ENCODE data around the gene CYFIP1. TPM values are rescaled to one million over a fixed set of nuclear protein-coding genes. Genes with fewer than 3 reads are reported as not detected.

CYFIP1 gene
- total RNA-seq, 1 experiment from 2014 or later, result 143 TPM

GRCh38 chr15:22851513-22851912, 128.7 kb downstream of the CYFIP1 start (continued):
- TF ChIP-seq TCF7L2 (IDR thresholded peaks at IDR 0.05; ENCODE audit: borderline replicate concordance, extremely low read depth, insufficient read depth, insufficient read length) (no peak), CEBPB (IDR thresholded peaks at IDR 0.05; ENCODE audit: low read depth) (no peak)

GRCh38 chr15:22850055-22850454, 130.1 kb downstream of the CYFIP1 start:
- no peak overlapping the region for H3K4me2 ChIP-seq (ENCODE audit: low read length)
- H4K20me1 ChIP-seq (ENCODE audit: insufficient read depth), result no peaks in the 10 kb centered on the region
- H3K9me2 ChIP-seq (ENCODE audit: insufficient read depth), result no peaks in the 10 kb centered on the region
- H3K9ac ChIP-seq (ENCODE audit: low read length), result no peak overlapping the region
- no peak overlapping the region for H2AFZ ChIP-seq (ENCODE audit: low read depth, low read length, poor library complexity, severe bottlenecking)
- CTCF ChIA-PET, result no interaction called here
- intact Hi-C loops (cut with micrococcal nuclease), result no loop called here
- POLR2A ChIA-PET, result no interaction called here
- no peaks in the 10 kb centered on the region; a peak in 1 of 4 replicates for H3K4me1 ChIP-seq (ENCODE audit: control insufficient read depth in 1 of 2, insufficient read depth in 2 of 2, low read length in 2 of 2)
- H3K27me3 ChIP-seq (ENCODE audit: insufficient read depth, low read length), result no peaks in the 10 kb centered on the region
- BruUV-seq (replicated peaks), result no TSS peak
- ATAC-seq, result no peak
- peaks cover 82% of the 10 kb centered on the region for H3K79me2 ChIP-seq (ENCODE audit: insufficient read depth, low read length)
- no peaks in the 10 kb centered on the region for H3K9me3 ChIP-seq (ENCODE audit: control insufficient read depth in 1 of 2, insufficient read depth in 1 of 2, low read depth in 1 of 2, low read length in 2 of 2)
- peaks cover 21 to 26% of the 10 kb centered on the region in 2 experiments; a peak in 3 of 4 replicates for H3K36me3 ChIP-seq (ENCODE audit: control insufficient read depth in 1 of 2, insufficient read depth in 2 of 2, low read length in 2 of 2)
- no peak overlapping the region for H3K4me3 ChIP-seq (replicated peaks in 1 of 2; ENCODE audit: low read depth in 1 of 2, low read length in 2 of 2)
- RAD21 ChIA-PET (ENCODE audit: low non-redundant PET in 1 of 2, low total read pairs in 2 of 2, uncharacterized antibody in 2 of 2, unreplicated experiment in 2 of 2), result no interaction called here
- DNase-seq (ENCODE audit: low read depth, low spot score), result no peak
- no peak overlapping the region for H3K27ac ChIP-seq (ENCODE audit: low read depth, low read length)
- no peak for TF ChIP-seq SP1 (IDR thresholded peaks at IDR 0.05; ENCODE audit: low read depth)
- no peak for TF ChIP-seq EZH2phosphoT487 (IDR thresholded peaks at IDR 0.05; ENCODE audit: borderline replicate concordance)
- no peak for TF ChIP-seq ELF1 (IDR thresholded peaks at IDR 0.05; ENCODE audit: borderline replicate concordance, low read depth)
- no peak for TF ChIP-seq ATF3 (IDR thresholded peaks at IDR 0.05)
- TF ChIP-seq EGR1 (IDR thresholded peaks at IDR 0.05; ENCODE audit: low read depth), result no peak
- no peak for TF ChIP-seq SIN3A (IDR thresholded peaks at IDR 0.05; ENCODE audit: low read depth)
- TF ChIP-seq EZH2 (IDR thresholded peaks at IDR 0.05), result no peak
- TF ChIP-seq YY1 (IDR thresholded peaks at IDR 0.05; ENCODE audit: extremely low read depth, insufficient replicate concordance, low read depth, low read length), result no peak
- TF ChIP-seq ZFX (IDR thresholded peaks at IDR 0.05), result no peak
- no peak for TF ChIP-seq TCF7L2 (IDR thresholded peaks at IDR 0.05; ENCODE audit: borderline replicate concordance, extremely low read depth, insufficient read depth, insufficient read length)
- no peak for TF ChIP-seq JUND (IDR thresholded peaks at IDR 0.05)
- no peak for TF ChIP-seq ZBTB33 (IDR thresholded peaks at IDR 0.05; ENCODE audit: extremely low read depth, insufficient replicate concordance, low read length)
- no peak for TF ChIP-seq FOSL1 (IDR thresholded peaks at IDR 0.05; ENCODE audit: low read depth)
- TF ChIP-seq CEBPB (IDR thresholded peaks at IDR 0.05; ENCODE audit: low read depth), result no peak
- TF ChIP-seq MAX (IDR thresholded peaks at IDR 0.05), result no peak
- no peak for TF ChIP-seq CTCF (IDR thresholded peaks at IDR 0.05 in 2 of 3, conservative IDR thresholded peaks at IDR 0.05 in 1 of 3; ENCODE audit: borderline replicate concordance in 1 of 3, insufficient read depth in 1 of 3, low read depth in 2 of 3, low read length in 2 of 3)
- TF ChIP-seq ZNF274 (IDR thresholded peaks at IDR 0.05; ENCODE audit: low read depth, low read length), result no peak

Data from HCT116 (cell line).